ENCODE results near the gene TMEM250.

TMEM250 gene

DNA sequence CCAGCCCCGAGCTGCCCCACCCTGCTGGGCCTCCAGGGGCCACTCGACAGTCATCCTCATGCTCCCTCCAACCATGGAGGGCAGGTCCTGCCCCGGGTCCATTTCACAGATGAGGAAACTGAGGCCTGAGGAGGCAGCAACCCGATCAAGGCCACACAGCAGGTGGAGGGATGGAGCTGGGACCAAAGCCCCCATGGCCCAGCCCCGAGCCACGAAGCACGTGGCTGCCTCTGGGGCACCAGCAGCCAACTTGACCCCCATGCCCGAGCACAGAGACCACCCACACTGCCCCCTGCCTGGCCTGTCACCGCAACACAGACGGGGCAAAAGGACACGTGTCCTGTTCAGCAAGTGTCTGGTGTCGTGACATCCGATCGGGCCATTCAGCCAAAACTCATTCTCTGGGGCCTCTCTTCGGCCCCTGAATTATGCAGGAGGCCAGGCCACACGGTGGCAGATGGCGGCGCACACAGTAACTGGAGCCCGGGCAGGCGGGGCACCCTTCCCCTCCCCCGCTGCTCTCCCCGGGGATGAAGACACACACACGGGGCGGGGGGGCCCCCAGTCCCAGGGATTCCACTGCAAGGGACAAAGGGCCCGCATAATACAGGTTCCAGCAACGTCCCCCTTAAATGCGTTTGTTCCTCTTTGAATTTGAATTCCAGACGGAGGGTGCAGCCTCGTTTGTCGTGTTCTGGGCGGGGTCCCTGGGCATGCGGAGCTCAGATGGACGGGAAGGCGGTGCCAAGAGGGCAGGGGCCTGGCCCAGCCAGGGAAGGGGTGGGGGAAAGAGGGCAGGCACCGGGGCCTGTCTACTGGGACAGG lies 29.4 kb upstream of the TMEM250 start:
- no peak for DNase-seq

DNA sequence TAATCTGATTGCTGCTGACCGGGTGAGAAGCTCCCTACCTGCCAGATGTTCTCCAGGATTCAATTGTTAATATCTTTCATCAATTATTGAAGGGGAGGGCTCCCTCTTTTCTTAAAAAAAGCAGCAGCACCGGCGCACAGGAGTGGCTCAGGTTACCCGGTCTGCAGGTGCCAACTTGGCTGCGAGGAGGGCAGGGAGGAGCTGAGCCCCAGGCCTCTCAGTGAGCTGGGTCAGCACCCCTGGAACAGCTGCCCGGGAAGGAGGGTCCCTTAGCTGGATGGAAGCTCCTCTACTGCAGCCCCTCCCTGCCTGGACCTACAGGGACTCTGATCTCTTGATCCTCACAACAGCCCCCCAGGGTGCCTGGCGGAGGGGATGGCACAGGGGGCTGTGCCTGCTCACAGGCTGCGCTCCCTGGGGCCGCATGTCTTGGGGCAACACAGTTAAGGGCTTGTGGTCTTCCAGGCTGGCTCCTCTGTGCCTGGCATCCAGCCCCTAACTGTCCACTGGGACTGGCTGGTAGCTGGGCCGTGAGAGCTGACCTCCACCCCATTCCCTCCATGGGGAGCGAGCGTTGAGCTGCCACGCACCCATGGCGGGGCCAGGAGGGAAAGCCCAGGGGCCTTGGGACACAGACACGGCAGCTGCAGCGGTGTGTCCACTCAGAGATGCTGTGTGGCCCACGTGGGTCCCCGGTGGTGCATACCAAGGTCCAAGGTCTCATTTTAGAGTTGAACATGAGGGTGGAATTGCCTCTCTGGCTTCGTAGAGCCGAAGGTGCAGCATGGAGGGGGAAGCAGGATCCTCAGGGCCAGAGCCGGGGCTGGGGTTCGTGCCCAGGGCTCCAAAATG lies 28.6 kb upstream of the TMEM250 start:
- DNase-seq = no peak

DNA sequence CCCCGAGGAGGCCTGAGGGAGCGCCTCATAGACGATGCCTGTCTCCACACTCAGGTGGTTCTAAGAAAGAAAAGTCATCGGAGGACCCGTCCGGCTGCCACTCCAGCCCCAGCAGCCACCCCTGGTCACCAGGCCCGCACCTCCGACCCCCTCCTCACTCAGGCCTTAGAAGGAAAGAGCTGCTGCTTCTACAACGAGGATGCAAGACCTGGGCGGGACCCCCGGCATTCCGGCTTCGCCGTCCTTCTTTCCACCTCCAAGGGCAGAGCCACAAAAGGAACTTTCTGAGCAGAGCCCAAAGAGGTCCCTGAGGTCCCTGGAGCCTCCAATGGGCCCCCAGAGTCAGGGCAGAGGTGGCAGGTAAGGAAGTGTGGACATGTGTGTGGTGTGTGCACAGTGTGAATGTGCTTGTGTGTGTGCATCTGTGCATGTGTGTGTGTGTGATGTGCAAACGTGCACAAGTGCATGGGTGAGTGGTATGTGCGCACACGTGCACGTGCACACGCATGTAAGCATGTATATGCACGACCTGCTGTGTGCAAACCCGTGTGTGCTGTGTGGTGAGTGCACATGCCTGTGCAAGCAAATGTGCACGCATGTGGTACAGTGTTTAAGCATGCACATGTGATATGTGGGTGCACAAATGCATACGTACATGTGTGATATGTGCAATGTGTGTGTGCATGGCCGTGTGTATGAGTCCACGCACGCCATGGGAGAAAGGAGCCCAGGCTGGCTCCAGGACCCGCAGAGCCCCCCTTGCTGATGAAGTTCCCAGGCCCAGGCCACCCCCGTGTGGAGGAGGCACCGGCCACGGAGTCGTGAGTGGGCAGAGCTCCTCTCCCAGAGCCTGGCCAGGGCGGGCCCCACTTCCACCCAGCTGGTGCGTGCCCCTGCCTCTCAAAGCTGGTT lies 27.7 kb upstream of the TMEM250 start:
- DNase-seq = no peak

DNA sequence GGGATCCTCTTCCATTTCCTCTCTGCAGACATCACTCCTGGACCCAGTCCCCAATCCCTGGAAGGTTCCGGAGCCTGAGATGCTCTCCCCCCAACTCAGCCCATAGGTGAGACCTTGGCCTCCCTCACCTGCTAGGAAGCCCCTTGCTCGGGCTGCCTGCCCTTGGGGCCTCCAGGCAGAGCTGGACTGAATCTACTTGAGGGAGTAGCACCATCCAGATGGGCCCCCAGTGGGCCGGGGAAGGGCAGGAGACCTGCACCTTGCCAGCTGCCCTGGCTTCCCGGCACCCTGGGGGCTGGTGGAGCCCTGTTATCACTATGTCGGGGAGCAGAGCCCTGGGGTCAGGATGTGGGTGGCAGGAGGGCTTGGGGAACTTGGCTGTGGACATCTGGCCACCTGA lies 26.9 kb upstream of the TMEM250 start:
- no peak for DNase-seq

DNA sequence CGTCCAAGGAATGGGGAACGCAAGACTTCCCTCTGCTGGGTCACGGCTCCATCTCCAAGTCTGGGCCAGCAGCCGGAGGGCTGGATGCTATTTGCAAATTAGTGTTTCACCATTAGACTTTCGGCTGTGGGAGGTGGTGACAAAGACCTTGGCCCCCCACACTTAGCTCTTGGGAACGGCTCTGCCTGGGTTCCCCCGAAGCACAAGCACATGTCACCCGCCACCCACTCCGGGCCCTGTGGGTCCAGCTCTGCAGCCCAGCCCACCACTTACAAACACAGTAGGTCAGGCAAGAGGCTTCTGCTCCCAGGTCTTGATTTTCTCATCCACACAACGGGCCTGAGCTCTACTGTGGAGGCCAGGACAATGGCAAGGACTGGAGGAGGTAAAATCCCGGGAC lies 25.8 kb upstream of the TMEM250 start:
- no peak for DNase-seq

DNA sequence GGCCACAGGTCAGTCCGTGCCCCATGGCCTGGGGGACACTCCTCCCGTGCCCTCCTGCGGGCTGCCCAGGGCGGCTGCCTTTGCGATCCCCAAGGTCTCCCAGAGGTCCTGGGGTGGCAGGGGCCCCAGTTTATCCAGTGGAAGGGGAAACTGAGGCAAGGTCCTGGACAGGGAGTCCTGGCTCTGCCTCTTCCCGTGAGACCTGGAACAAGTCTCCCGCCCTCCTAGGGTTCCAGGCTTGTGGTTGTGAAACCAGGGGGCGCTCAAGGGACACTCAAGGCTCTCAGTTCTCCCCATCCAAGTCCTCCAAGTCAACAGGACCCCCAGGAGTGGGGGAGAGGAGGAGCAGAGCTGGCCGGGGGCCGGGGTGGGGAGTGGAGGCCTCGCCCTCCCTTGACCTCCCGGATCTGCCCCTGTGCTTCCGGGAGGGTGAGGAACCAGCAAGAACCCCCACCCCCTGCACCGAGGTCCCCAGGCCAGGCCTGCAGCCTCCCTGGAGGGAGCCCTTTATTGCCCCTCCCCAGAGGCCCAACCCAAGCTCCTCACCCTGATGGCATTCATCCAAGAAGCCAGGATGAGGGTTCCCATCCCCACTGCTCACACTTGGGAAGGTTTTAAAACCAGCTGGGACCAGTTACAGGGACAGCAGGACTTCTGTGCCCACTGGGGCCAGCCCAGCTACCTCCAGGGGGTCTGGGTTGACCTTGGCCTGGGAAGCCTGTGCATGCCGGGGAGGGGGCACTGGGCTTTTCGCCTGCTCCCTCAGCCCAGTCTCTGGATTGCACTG lies 24.7 kb upstream of the TMEM250 start:
- no peak for DNase-seq

DNA sequence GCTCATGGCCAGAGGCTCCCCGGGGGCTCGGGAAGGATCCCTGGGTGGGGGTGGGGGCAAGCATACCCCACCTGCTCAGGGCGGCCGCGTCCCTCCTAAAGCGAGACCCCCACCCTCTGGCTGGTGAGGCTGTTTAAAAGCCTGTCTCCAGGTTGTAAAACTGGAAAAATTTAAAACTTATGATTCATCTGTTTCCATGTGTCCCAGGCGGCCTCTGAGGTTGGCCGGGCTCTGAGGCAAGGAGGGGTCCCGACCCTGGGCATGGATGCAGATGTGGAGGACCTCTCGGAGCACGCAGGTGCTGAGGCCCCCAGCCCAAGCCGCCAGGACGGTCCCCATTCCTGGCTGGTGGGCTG lies 24.2 kb upstream of the TMEM250 start:
- DNase-seq = no peak

DNA sequence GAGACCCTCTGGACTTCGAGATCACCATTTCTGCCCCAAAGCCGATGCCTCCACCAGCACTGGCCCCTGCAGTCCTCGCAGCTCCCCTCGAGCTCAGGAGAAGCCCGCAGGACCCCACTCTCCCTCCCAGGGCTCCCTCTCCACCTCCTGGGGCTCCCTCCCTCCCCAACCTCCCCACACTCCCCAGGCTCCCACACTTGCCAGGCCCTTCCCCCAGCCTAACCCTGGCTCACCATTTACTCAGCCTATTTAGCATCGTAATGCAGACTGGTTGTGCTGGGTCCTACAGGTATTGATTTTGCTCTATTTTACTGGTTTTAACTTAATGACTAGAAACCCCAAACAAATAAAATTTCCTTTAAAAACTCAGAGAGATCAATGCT lies 23.7 kb upstream of the TMEM250 start:
- no peak for DNase-seq

DNA sequence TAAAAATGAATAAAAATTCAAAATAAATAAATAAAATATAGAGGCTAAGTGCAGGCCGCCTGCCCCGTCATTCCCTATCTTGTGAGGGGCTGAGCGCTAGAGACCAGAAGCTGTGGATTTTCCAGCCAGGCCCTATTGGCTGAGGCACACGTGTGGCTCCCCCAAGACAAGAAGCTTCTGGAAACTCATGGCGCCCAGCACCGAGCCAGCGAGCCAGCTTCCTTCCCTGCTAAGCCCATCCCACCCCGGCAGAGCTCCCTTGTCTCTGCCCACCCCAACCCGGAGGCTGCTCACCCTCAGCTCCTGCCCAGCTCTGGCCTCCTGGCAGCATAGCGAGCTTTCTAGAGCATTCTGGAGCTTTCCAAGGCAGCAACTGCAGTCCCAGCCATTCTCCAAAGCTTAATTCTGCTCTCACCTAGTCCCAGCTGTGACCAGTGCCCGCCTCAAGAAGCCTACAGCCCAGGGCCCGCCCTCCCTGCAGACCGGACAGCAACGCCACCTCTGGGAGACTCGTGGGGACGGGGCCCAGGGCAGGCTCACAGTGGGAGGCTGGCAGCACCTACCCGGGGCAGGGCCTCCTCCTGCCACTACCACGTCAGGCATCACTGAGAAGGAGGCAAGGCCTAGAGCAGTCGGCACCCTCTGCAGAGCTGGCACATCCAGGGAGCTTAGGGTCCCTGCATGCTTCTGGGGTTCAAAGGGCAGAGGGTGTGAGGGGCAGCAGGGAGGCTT lies 23.2 kb upstream of the TMEM250 start:
- DNase-seq = no peak

DNA sequence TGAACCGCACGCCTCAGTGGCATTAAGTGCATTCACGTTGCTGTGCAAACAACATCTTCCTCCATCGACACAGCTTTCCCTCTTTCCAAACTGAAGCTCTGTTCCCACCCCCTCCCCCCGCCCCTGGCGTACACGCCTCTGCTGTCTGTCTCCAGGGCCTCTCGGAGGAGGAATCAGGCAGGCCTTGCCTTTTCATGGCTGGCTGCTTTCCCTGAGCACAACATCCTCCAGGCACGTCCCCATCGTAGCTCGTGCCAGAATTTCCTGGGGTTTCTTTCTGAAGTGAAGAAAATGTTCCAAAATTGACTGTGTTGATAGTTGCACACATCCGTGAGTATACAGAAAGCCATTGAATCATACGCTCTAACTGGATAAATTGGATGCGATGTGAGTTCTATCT lies 22.3 kb upstream of the TMEM250 start:
- DNase-seq = peak in 1 of 51 donors; percentile 49

DNA sequence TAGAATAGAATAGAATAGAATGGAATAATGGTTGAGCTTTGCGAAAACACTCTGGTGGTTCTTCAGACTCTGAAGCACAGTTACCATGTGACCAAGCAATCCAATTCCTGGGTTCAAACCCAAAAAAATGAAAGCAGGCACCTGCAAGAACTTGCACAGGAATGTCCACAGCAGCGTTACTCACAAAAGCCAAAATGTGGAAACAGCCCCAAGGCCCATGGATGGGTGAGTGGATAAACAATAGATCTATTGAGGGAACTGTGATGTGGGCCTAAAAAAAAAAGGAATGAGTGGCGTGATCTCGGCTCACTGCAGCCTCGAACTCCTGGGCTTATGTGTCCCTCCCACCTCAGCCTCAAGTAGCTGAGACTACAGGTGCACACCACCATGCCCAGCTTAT lies 21.4 kb upstream of the TMEM250 start:
- DNase-seq = no peak

DNA sequence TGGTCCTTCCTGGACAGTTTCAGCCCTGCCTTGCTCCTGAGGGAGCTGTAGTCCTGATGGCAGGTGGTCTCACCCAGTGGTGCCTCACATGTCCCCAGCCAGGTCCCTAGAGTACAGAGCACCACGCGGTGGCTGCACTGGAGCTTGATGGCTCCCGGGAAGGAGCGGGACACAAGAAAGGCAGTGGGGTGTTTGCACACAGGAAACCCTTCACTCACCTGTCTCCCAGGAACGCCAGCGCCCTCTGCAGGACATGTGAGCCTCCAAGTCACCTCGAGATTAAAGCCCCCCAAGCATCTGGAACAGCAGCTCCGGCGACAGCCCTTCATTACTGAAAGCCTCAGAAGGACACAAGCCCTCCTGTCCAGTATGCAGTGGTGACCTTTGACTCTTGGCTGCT lies 19.9 kb upstream of the TMEM250 start:
- DNase-seq = peak in 1 of 51 donors; percentile 14

DNA sequence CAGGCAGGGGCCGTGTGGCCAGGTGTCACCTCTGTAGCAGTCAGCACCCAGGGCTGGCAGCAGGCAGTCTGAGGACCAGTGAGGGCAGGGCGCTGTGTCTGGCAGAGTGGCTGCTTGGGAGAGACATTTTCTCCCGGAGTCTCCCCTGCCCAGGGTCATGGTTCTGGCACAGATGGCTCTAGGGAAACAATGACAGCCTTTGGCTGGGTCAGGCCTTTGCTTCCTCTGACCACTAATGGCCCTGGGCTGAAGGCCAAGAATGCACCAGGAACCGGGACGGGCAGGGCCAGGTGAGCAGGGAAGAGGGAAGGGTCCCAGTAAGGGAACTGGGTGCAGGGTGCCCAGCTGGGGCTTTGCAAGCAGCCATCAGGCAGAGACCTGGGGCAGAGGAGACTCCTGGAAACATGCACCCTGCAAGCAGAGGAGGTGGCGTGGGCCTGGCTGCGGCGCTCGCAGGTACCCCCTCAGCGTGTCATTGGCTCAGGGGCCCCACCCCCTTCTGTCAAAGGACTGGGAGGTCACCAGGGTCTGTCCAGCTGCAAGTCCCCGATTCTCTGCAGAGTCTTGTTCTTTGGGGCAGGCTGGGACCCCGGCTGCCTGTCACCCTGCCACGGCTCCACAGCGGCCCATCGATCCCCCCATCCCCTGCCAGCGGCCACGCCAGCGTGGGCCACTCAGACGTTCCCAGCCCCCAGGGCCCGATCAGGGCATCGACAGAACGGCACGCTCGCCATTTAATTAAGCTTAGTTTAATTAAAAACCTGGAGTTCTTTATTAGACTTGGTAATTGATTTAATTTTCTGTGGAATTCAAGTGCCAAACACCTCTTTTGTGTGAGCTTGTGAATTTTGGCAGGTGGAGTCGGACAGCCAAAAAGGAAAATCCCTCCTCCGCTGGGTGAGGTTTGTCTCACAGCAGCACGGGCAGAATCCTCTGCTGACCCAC lies 18.9 kb upstream of the TMEM250 start:
- DNase-seq = no peak

DNA sequence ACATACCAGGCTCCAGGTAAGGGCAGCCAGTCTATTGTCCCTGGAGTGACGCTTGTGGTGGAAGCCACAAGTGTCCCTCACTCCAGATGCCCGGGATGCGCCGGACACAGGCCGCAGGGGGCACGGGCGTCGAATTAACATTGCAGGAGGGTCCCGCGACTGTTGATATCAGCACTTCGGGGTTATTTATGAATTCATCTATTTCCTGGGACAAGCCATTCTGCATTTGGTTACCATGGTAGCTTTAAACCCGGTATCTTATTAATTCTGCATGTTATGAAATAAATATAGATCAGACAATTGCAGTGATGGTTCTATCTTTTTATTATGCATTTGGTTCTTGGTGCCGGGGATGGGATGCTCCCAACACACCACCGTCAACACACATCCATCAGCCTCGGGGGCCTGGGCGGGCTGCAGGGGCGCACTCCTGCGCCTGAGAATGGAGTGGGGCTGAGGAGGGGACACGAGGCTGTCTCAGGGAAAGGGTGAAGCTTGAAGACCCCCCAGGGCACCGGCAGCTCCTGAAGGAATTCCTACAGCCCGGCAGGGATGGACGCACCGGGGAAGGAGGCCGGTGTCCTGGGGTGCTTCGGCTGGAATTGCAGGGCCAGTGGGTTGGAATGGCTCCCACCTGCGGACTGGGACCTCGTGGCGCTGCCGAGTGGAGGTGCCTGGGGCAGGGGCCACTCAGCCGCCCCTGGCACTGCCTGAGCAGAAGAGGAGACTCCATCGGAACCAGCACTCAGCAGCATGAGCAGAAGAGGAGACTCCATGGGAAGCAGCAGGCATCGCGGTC lies 17.7 kb upstream of the TMEM250 start:
- DNase-seq = no peak

DNA sequence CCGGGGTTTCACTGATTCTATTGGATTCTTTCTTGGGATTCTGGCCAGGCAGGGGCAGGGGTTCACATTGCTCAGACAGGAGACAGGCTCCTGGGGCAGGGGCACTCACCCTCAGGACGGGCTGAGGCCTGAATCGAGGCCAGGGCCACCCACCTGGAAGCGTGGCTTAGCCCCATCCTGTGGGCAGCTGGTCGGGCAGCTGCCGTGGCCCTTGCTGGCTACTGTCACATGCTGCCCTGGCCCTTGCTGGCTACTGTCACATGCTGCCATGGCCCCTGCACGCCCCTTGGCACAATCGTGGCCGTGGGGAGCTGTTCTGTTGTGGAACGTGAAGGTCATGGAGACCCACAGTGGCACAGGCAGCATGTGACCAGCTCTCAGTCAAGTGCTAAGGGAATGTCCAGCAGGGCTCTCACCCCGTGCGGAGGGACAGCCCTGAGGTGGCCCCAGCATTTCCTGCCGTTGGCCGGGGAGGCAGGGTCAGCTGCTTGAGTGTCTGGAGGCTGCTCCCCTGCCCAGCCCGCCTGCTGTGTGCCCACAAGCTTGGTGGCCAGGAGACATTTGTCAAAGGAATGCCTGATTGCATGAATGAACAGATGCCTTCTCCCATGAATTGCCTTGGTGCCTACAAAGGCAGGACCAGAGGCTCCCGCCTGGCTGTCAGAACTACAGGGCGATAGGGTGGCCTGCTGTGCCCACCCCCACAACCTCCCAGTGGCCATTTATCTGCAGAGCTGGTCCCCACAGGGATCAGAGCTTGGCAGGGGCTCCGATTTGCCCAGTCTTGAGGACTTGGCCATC lies 16.9 kb upstream of the TMEM250 start:
- no peak for DNase-seq

DNA sequence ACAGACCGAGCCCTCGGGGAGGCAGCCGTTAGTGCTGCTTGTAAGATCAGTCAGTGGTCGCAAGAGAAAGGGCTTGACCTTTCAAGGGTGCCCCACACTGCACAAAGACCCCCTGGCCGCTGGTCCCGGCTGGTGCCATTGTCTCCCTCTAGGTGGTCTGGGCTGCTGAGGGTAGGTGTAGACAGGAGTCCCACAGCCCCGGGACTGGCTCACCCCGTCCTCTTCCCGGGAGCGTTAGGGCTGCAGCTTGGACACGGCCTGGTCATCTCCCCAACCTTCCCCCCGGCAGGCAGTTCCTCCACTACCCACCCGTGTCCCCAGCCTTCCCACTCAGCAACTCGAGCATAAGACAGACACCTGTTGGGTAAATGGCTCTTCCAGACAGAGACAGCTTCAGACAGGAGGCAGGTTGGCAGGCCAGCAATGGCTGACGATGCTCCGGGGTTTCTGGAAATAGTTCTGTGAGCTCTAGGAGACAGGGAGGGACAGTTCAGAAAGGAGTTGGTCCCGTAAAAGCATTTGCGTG lies 15.3 kb upstream of the TMEM250 start:
- DNase-seq = no peak
